Heart right ventricle (tissue), 16 donors: Measurements from ENCODE around the gene DUXA. TPM values are rescaled to one million over a fixed set of nuclear protein-coding genes. Genes with fewer than 3 reads are reported as not detected.

Experiments
- ATAC-seq, 8 donors: fragments of 200-7000 bp; cut with Tn5 transposase; one replicate each; pipeline ENCODE4 v1.9.1; 2020; ENCODE audit warnings: mild to moderate bottlenecking in 8 of 8, moderate library complexity in 8 of 8, moderate number of reproducible peaks in 1 of 8
- DNase-seq, 2 donors: peaks; one replicate each; pipeline ENCODE4 v3.0.0-alpha.2; 2020
- H3K27ac ChIP-seq, 10 donors: fragments of 200-600 bp; sonication (generic) in 2 of 10; one replicate each; pipeline versions ENCODE4 v1.5.0 to v1.8.0; 2020 to 2022; ENCODE audit warnings: mild to moderate bottlenecking in 3 of 10
- H3K27me3 ChIP-seq, 7 donors: fragments of 200-600 bp; one replicate each; pipeline ENCODE4 v1.8.0; 2021 to 2022; ENCODE audit warnings: mild to moderate bottlenecking in 2 of 7
- H3K36me3 ChIP-seq, 9 donors: fragments of 200-600 bp; sonication (generic) in 1 of 9; one replicate each; pipeline versions ENCODE4 v1.5.0 to v1.8.0; 2020 to 2022; ENCODE audit warnings: mild to moderate bottlenecking in 2 of 9
- H3K4me1 ChIP-seq, 9 donors: fragments of 200-600 bp; sonication (generic) in 1 of 9; one replicate each; pipeline versions ENCODE4 v1.5.0 to v1.8.0; 2020 to 2022; ENCODE audit warnings: mild to moderate bottlenecking in 4 of 9
- H3K4me3 ChIP-seq, 10 donors: fragments of 200-600 bp; sonication (generic) in 2 of 10; one replicate each; pipeline versions ENCODE4 v1.5.0 to v1.8.0; 2020 to 2022; ENCODE audit warnings: mild to moderate bottlenecking in 7 of 10, moderate library complexity in 2 of 10
- H3K9me3 ChIP-seq, 11 donors: fragments of 200-600 bp in 10 of 11; sonication (generic) in 2 of 11; one replicate each; pipeline versions ENCODE4 v1.5.0 to v1.8.0; 2013 to 2022; ENCODE audit warnings: mild to moderate bottlenecking in 2 of 11, control low read depth in 1 of 11, moderate library complexity in 1 of 11
- WGBS, 2 donors: extraction: QIAGEN DNeasy Blood & Tissue Kit; methylation state at CpG; one replicate each; pipeline ENCODE4 v1.1.7; 2013; ENCODE audit warnings: inconsistent platforms in 1 of 2; 5-methylcytosine and 5-hydroxymethylcytosine counted together
- intact Hi-C, 10 donors: fragments of 100-400 bp; cut with DNase I; formaldehyde crosslinking; loops; one replicate each; pipeline versions ENCODE4 v1.11.1 to v1.14.2; 2022
- polyA plus RNA-seq, 2 donors: library from polyadenylated mRNA; stranded (reverse); fragments of 200-250 nt; gene quantifications; one replicate each; pipeline ENCODE4 v1.2.3, GENCODE V29; 2013
- total RNA-seq, 10 donors: library from RNA; stranded (reverse); fragmentation: NEBNext Ultra II Directional in 3 of 10; extraction: Animal tissue kit (Norgen Biotek cat#: 25700) in 3 of 10; gene quantifications; one replicate each; pipeline versions ENCODE4 v1.2.1 to v1.2.4, GENCODE V29; 2021 to 2023
- TF ChIP-seq, protein P1 (sequence below), 9 donors: fragments of 200-600 bp; sonication (generic) in 2 of 9; IDR thresholded peaks; one replicate each; pipeline versions ENCODE4 v1.5.0 to v1.8.0; 2021 to 2022; ENCODE audit warnings: antibody characterized with exemption in 9 of 9, mild to moderate bottlenecking in 5 of 9, moderate library complexity in 1 of 9
- donor health status: Arrhythmogenic right ventricular cardiomyopathy.
- donor health status: ischemic (EF 13 %, LVEDD 7.1; RV severe dilation, severe dysfunction).
- donor health status: healthy with polysubstance abuse.
- donor health status: DM: no; HTN: yes; CAD: no.
- donor health status: DM: no; HTN: no; CAD: no.
- donor health status: ischemic (EF 25% LVEDD 6.9; RV normal size, moderate dysfunction).
- donor health status: ischemic (EF 25% LVEDD 5.7; RV mildly dilated, moderate dysfunction).
- donor health status: healthy.
- donor health status: DM: yes; HTN: yes; CAD: no.
- donor health status: Ischemic cardiomyopathy.
- donor health status: ischemic (EF 35%, LVEDD 5.7; RV mildly dilated, moderate dysfunction).
- donor health status: nonischemic (EF 11% LVEDD 7.7; RV severe dilation, severe dysfunction).
- donor health status: DM: yes; HTN: yes; CAD: no.
- donor health status: PGD.
- donor health status: ischemic (EF 29% LVEDD 5.4; RV normal size, mild dysfunction).
- donor health status: nonischemic (EF 23%, LVEDD 6.1; RV moderate dilation, normal function).

The DUXA gene
- total and polyA plus RNA-seq, 12 donors: not detected

DNA sequence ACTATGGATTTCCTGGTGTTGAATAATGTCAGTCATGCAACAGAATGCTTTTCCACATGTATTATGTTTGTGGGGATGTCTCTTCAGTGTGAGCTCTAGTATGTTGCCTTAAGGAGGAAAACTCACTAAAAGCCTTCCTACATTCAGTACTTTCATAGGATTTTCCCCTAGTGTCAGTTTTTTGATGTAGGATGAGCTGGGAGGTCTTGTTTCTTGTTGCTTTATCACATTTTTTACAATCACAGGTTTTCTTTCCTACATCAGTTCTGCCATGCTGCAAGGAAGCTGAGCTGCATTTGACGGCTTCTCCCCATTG lies 56.0 kb downstream of the DUXA start:
- TF ChIP-seq, protein P1, sequence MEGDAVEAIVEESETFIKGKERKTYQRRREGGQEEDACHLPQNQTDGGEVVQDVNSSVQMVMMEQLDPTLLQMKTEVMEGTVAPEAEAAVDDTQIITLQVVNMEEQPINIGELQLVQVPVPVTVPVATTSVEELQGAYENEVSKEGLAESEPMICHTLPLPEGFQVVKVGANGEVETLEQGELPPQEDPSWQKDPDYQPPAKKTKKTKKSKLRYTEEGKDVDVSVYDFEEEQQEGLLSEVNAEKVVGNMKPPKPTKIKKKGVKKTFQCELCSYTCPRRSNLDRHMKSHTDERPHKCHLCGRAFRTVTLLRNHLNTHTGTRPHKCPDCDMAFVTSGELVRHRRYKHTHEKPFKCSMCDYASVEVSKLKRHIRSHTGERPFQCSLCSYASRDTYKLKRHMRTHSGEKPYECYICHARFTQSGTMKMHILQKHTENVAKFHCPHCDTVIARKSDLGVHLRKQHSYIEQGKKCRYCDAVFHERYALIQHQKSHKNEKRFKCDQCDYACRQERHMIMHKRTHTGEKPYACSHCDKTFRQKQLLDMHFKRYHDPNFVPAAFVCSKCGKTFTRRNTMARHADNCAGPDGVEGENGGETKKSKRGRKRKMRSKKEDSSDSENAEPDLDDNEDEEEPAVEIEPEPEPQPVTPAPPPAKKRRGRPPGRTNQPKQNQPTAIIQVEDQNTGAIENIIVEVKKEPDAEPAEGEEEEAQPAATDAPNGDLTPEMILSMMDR (IDR thresholded peaks at IDR 0.05): no peak
- Histone ChIP-seq H3K9me3 (peaks cover 3 to 94% (median 34%) of the 10 kb centered on the region in 11 donors), H3K4me3 (no peak overlapping the region), H3K27ac (no peak overlapping the region), H3K27me3 (peaks cover 0 to 30% (median 15%) of the 10 kb centered on the region in 7 donors), H3K36me3 (no peaks in the 10 kb centered on the region), H3K4me1 (no peaks in the 10 kb centered on the region)
- intact Hi-C loops: no loop called here
- DNase-seq (no peak), ATAC-seq (no peak)
- 89 to 97% methylated on average over 1 of the region's 1 CpG for WGBS, 2 donors

DNA sequence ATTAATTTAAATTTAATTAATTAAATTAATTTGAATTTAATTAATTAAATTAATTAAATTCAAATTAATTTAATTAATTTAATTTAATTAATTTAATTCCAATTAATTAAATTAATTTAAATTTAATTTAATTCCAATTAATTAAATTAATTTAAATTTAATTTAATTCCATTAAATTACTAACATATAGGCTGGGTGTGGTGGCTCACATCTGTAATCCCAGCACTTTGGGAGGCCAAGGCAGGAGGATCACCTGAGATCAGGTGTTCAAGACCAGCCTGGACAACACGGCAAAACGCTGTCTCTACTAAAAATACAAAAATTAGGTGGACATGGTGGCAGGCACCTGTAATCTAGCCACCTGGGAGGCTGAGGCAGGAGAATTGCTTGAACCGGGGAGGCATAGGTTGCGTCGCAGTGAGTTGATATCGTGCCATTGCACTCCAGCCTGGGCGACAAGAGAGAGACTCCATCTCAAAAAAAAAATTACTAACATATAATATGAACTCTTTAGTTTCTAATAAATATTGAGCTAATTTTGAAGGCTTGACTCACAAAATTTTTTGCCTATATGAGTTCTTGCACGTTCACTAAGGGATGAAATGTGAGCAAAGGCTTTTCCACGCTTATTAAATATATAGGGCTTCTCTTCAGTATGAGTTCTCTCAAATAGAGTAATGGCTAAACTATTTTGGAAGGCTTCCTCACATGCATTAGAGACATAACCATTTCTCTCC lies 56.5 kb downstream of the DUXA start:
- TF ChIP-seq, protein P1 (IDR thresholded peaks at IDR 0.05): no peak
- DNase-seq: no peak
- intact Hi-C loops: no loop called here
- Histone ChIP-seq H3K9me3 (peaks cover 3 to 94% (median 34%) of the 10 kb centered on the region in 11 donors), H3K4me3 (no peak overlapping the region), H3K27ac (no peak overlapping the region), H3K4me1 (no peaks in the 10 kb centered on the region), H3K36me3 (no peaks in the 10 kb centered on the region), H3K27me3 (peaks cover 0 to 35% (median 20%) of the 10 kb centered on the region in 7 donors)
- WGBS, 2 donors: 86 to 87% methylated on average over 9 of the region's 9 CpGs
- ATAC-seq: no peak

DNA sequence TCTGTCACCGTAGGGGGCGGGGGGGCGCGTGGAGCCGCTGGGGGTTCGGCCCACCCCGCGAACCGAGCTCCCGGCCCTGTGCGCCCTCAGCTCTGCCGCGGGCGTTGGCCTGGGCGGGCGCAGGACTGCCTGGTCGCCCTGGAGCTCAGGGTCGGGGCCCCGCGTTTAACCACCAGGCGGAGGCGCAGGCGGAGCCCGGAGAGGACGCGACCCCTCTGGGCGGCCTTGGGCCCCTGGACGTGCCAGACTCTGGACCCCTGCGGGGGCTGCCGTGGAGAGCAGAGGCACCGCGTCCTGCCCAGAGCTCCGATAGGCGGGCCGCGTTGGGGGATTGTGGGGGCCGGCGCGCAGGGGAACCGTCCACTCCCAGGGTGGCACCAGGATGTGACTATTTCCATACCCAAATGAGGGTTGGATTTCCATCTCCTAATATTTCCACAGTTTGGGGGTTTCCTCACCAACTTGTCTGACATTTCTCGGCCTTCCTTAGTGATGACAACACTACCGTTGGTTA lies 60.5 kb downstream of the DUXA start:
- ATAC-seq: peak in 1 of 8 donors; percentile 41
- Histone ChIP-seq H3K27me3 (peaks cover 0 to 53% (median 28%) of the 10 kb centered on the region in 7 donors), H3K4me3 (no peak overlapping the region), H3K4me1 (peaks cover 0 to 9% (median 0%) of the 10 kb centered on the region in 9 donors), H3K9me3 (peaks cover 3 to 64% (median 17%) of the 10 kb centered on the region in 11 donors), H3K36me3 (no peaks in the 10 kb centered on the region), H3K27ac (no peak overlapping the region)
- DNase-seq: no peak
- TF ChIP-seq, protein P1 (IDR thresholded peaks at IDR 0.05): no peak
- intact Hi-C loops: loop anchor here in 1 of 10 donors (10.0 kb wide), 1 partner anchor 1048 kb away; the partner anchor contains the start of gene ZNF329
- WGBS, 2 donors: 5 to 7% methylated on average over 40 to 42 of the region's 42 CpGs

DNA sequence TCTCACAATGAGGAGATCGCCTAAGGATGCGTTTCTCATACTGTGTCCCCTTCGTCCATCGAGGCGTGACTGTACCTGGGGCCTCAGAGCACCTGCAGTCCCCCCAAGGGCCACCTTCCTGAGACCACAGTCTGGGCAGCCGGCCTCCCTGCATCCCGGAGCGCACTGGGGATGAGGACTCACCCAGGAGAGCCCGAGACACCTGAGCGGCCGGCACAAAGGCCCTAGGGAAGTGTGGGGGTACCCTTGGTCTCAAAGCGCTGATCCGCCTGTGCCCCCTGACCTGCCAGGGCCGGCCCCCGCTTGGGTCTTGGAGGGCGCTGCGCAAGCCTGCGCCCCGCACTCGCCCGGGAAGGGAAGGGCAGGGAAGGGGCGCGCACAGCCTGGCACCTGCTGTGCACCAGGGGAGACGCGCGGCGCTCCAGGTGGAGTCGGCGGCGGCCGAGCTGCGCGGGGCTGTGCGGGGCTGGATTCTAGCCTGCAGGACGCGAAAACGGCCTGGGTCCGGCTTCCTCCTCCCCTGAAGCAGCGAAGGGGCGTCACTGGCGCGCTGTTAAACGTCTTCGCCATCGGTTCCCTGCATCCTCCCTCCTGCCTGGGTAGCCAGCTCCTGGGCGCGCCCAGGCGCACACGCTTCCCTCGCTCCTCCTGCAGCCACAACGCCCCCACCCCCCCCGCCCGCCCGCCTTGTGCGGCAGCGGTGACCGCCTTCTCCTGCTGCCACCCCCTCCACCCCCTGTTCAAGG lies 61.1 kb downstream of the DUXA start:
- peaks cover 2 to 57% (median 11%) of the 10 kb centered on the region in 11 donors for H3K9me3 ChIP-seq
- peaks cover 0 to 55% (median 28%) of the 10 kb centered on the region in 7 donors for H3K27me3 ChIP-seq
- intact Hi-C loops: loop anchor here in 1 of 10 donors (10.0 kb wide), 1 partner anchor 1049 kb away; the partner anchor contains the start of gene ZNF329
- no peaks in the 10 kb centered on the region for H3K36me3 ChIP-seq
- no peak overlapping the region for H3K27ac ChIP-seq
- DNase-seq: no peak
- TF ChIP-seq, protein P1 (IDR thresholded peaks at IDR 0.05): no peak
- no peak for ATAC-seq
- no peak overlapping the region for H3K4me3 ChIP-seq
- peaks cover 0 to 9% (median 0%) of the 10 kb centered on the region in 9 donors for H3K4me1 ChIP-seq
- WGBS, 2 donors: 5 to 7% methylated on average over 53 to 57 of the region's 57 CpGs
